ENCODE data around the gene DNAH3. TPM values are rescaled to one million over a fixed set of nuclear protein-coding genes. Genes with fewer than 3 reads are reported as not detected.
"Not testable (repeated sequence)": the region's sequence is repeated elsewhere in the genome, so short reads cannot be mapped to it uniquely, and the experiment has no call there.

The DNAH3 gene
- total RNA-seq, 1 experiment from 2014 or later, result 0.70 TPM

DNA sequence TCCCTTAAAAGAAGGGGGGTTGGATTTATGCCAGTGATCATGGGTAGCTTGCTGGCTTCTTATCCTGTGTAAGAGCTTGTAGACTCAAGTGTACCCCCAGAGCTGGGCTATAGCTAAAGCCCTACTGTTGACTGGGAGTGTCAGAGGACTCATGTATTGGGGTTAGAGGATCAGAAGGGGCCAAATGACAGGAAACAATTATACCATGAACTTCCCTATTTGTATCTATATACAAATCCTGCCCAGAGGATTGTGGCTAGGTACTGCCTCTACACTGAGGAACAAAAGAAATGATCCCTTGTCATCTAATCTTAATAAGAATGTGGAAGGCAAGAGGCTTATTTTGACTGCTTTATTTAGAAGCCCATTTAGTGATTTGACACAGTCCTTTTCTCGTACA is 46.5 kb upstream of the DNAH3 start:
- no TSS peak for BruUV-seq (replicated peaks)
- no peaks in the 10 kb centered on the region for H3K79me2 ChIP-seq (ENCODE audit: low read depth)
- H3K27me3 ChIP-seq (ENCODE audit: insufficient read depth, low read depth), result peaks cover 81% of the 10 kb centered on the region
- CTCF ChIA-PET, result no interaction called here
- no peaks in the 10 kb centered on the region for H3K4me1 ChIP-seq (replicated peaks; ENCODE audit: insufficient read depth)
- H3F3A ChIP-seq (ENCODE audit: insufficient read depth, low read depth), result no peaks in the 10 kb centered on the region; the same call in 1 of the 2 replicates
- no peaks in the 10 kb centered on the region for H4K20me1 ChIP-seq (ENCODE audit: insufficient read depth)
- H3K27ac ChIP-seq, result no peak overlapping the region
- H2AFZ ChIP-seq, result no peak overlapping the region
- H3K9me3 ChIP-seq (ENCODE audit: insufficient read depth, low read depth), result no peaks in the 10 kb centered on the region
- TF ChIP-seq, protein P1, sequence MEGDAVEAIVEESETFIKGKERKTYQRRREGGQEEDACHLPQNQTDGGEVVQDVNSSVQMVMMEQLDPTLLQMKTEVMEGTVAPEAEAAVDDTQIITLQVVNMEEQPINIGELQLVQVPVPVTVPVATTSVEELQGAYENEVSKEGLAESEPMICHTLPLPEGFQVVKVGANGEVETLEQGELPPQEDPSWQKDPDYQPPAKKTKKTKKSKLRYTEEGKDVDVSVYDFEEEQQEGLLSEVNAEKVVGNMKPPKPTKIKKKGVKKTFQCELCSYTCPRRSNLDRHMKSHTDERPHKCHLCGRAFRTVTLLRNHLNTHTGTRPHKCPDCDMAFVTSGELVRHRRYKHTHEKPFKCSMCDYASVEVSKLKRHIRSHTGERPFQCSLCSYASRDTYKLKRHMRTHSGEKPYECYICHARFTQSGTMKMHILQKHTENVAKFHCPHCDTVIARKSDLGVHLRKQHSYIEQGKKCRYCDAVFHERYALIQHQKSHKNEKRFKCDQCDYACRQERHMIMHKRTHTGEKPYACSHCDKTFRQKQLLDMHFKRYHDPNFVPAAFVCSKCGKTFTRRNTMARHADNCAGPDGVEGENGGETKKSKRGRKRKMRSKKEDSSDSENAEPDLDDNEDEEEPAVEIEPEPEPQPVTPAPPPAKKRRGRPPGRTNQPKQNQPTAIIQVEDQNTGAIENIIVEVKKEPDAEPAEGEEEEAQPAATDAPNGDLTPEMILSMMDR (conservative IDR thresholded peaks at IDR 0.05), result no peak
- no peak overlapping the region for H3K4me2 ChIP-seq
- POLR2A ChIA-PET (ENCODE audit: unreplicated experiment), result no interaction called here
- DNase-seq, result no peak
- intact Hi-C loops (cut with micrococcal nuclease; ENCODE audit: unreplicated experiment), result no loop called here
- no peaks in the 10 kb centered on the region for H3K9me2 ChIP-seq (ENCODE audit: insufficient read depth)
- H3K36me3 ChIP-seq (ENCODE audit: low read depth), result no peaks in the 10 kb centered on the region
- no peak overlapping the region for H3K4me3 ChIP-seq

DNA sequence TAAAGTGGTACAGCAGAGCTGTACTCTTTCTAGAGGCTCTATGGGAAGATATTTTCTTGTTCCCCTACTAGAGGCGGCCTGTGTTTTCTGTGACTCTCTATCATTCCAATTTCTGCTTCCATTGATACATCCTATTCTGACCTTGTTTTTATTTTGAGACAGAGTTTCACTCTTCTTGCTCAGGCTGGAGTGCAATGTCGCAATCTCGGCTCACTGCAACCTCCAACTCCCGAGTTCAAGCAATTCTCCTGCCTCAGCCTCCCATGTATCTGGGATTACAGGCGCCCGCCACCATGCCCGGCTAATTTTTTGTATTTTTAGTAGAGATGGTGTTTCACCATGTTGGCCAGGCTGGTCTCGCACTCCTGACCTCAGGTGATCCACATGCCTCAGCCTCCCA is 44.7 kb upstream of the DNAH3 start:
- H3K9me2 ChIP-seq (ENCODE audit: insufficient read depth); H3K79me2 ChIP-seq (ENCODE audit: low read depth); DNase-seq; H3K36me3 ChIP-seq (ENCODE audit: low read depth); BruUV-seq (replicated peaks); H3K4me1 ChIP-seq (replicated peaks; ENCODE audit: insufficient read depth); H3K4me3 ChIP-seq; H4K20me1 ChIP-seq (ENCODE audit: insufficient read depth); H3K27ac ChIP-seq; H3K9me3 ChIP-seq (ENCODE audit: insufficient read depth, low read depth); H3F3A ChIP-seq (ENCODE audit: insufficient read depth, low read depth); H2AFZ ChIP-seq; intact Hi-C loops (cut with micrococcal nuclease; ENCODE audit: unreplicated experiment); H3K4me2 ChIP-seq; CTCF ChIA-PET; POLR2A ChIA-PET (ENCODE audit: unreplicated experiment): not testable (repeated sequence)
- peaks cover 64% of the 10 kb centered on the region for H3K27me3 ChIP-seq (ENCODE audit: insufficient read depth, low read depth)

DNA sequence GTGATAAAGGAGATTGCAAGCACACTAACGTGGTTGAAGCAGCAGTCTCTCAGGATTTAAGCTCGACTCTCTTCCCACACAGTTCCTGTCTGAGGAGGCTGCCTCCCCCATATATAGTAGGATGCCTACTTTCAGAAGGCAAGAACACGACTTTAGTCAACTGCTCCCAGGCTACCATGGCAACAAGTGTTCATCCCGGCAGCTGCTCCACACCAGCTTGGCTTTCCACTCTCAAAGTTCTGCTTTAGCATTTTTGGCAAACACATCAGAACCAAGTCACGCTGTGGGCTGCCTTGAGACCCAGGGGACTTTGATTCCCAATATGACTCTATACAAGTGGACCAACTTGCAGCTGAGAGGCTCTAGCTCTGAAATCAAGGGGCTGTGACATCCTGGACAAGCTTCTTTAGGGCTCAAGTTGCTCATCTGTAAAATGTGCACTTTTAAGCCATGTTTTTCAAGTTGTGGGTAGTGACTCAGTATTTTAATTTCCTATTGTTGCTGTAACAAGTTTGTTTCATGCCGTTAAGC is 44.2 kb upstream of the DNAH3 start:
- BruUV-seq (replicated peaks), result no TSS peak
- DNase-seq, result no peak
- H3K36me3 ChIP-seq (ENCODE audit: low read depth), result no peaks in the 10 kb centered on the region
- intact Hi-C loops (cut with micrococcal nuclease; ENCODE audit: unreplicated experiment), result no loop called here
- H2AFZ ChIP-seq, result no peak overlapping the region
- no peaks in the 10 kb centered on the region for H3K9me3 ChIP-seq (ENCODE audit: insufficient read depth, low read depth)
- CTCF ChIA-PET, result no interaction called here
- H3K4me2 ChIP-seq, result no peak overlapping the region
- POLR2A ChIA-PET (ENCODE audit: unreplicated experiment), result no interaction called here
- H3K79me2 ChIP-seq (ENCODE audit: low read depth), result no peaks in the 10 kb centered on the region
- TF ChIP-seq, protein P1 (conservative IDR thresholded peaks at IDR 0.05), result no peak
- no peaks in the 10 kb centered on the region for H3K4me1 ChIP-seq (replicated peaks; ENCODE audit: insufficient read depth)
- no peak overlapping the region for H3K27ac ChIP-seq
- no peaks in the 10 kb centered on the region for H4K20me1 ChIP-seq (ENCODE audit: insufficient read depth)
- no peak overlapping the region for H3K4me3 ChIP-seq
- no peaks in the 10 kb centered on the region for H3K9me2 ChIP-seq (ENCODE audit: insufficient read depth)
- no peaks in the 10 kb centered on the region; the same call in 1 of the 2 replicates for H3F3A ChIP-seq (ENCODE audit: insufficient read depth, low read depth)
- H3K27me3 ChIP-seq (ENCODE audit: insufficient read depth, low read depth), result peaks cover 59% of the 10 kb centered on the region

DNA sequence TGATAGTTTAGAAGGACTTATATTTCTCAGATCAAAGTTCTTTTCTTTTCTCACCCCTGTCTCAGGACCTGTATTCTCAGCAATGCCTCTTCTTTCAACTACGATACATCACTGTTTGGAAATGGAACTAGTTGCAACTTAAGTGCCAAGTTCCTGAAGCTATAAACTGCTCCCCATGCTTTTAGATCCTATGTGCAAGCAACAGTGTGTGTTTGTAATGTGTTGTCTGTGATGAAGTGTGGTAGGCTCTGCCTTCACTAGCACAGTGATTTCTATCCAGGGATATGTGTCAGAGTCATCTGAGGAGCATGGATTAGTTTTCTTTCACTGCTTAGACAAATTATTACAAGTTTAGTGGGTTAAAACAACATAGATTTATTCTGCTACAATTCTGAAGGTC is 42.3 kb upstream of the DNAH3 start:
- no peak overlapping the region for H3K4me3 ChIP-seq
- no peaks in the 10 kb centered on the region for H3K79me2 ChIP-seq (ENCODE audit: low read depth)
- no peak overlapping the region for H3K4me2 ChIP-seq
- intact Hi-C loops (cut with micrococcal nuclease; ENCODE audit: unreplicated experiment), result no loop called here
- H3K36me3 ChIP-seq (ENCODE audit: low read depth), result no peaks in the 10 kb centered on the region
- CTCF ChIA-PET, result no interaction called here
- POLR2A ChIA-PET (ENCODE audit: unreplicated experiment), result no interaction called here
- H3K9me3 ChIP-seq (ENCODE audit: insufficient read depth, low read depth), result no peaks in the 10 kb centered on the region
- no peaks in the 10 kb centered on the region; the same call in 1 of the 2 replicates for H3F3A ChIP-seq (ENCODE audit: insufficient read depth, low read depth)
- H3K27ac ChIP-seq, result no peak overlapping the region
- H2AFZ ChIP-seq, result no peak overlapping the region
- no peak for TF ChIP-seq EZH2 (IDR thresholded peaks at IDR 0.05; ENCODE audit: low read depth)
- TF ChIP-seq, protein P1 (conservative IDR thresholded peaks at IDR 0.05), result no peak
- peaks cover 9% of the 10 kb centered on the region; the same call in 1 of the 2 replicates for H3K4me1 ChIP-seq (replicated peaks; ENCODE audit: insufficient read depth)
- no peaks in the 10 kb centered on the region for H4K20me1 ChIP-seq (ENCODE audit: insufficient read depth)
- peaks cover 43% of the 10 kb centered on the region for H3K27me3 ChIP-seq (ENCODE audit: insufficient read depth, low read depth)
- no TSS peak for BruUV-seq (replicated peaks)
- DNase-seq, result no peak
- H3K9me2 ChIP-seq (ENCODE audit: insufficient read depth), result no peaks in the 10 kb centered on the region

Data from PC-9 (cell line).